ENCODE measurements around the gene EBI3. TPM values are rescaled to one million over a fixed set of nuclear protein-coding genes. Genes with fewer than 3 reads are reported as not detected.
"Not testable (repeated sequence)": the region's sequence is repeated elsewhere in the genome, so short reads cannot be mapped to it uniquely, and the experiment has no call there.

Gene EBI3
- total RNA-seq, 3 donors from 2014 or later = 1.1 to 5.4 (median 3.6) TPM

GRCh38 chr19:4184718-4185352 is 44.5 kb upstream of the EBI3 start:
- intact Hi-C loops (cut with DNase I, micrococcal nuclease) = no loop called here

DNA sequence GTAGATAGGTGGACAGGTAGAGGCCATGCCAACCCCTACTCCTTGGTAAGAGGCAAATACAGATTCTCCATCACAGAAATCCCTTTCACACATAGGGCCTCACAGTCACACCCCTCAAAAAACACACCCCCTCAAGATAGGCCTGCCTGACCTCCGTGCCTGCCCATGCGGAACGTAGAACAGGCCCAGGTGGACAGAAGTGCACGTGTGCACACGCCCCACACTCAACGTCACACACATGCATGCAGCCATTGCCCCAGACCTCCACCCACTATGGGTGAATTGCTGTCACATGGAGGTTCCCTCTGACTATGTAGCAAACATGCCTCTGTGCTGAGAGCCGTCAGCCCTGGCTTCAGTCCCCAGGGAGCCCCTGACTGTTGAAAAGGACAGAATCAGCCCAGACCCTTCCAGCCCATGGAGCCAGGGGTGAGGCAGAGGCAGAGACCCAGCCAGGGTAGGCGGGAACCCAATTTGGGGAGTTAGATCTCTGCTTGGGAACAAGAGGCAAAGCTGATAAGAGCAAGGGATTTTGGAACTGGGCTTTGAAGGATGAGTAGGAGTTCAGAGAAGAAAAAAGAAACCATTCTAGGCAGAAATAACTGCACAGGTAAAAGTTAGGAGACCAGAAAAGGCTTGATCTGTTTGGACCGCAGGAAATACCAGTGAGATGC is 43.8 kb upstream of the EBI3 start:
- Histone ChIP-seq H3K4me1 (ENCODE audit: low read depth) (peaks cover 18% of the 10 kb centered on the region), H3K36me3 (ENCODE audit: low read depth) (no peaks in the 10 kb centered on the region), H3K9me3 (no peaks in the 10 kb centered on the region), H3K4me3 (no peak overlapping the region)
- ATAC-seq (no peak), DNase-seq (no peak)
- TF ChIP-seq CTCF (IDR thresholded peaks at IDR 0.05) = no peak
- intact Hi-C loops (cut with DNase I, micrococcal nuclease) = no loop called here

More at GRCh38 chr19:4184718-4185352, 44.5 kb upstream of the EBI3 start:
- Histone ChIP-seq H3K4me3 (no peak overlapping the region), H3K9me3 (no peaks in the 10 kb centered on the region), H3K36me3 (ENCODE audit: low read depth) (no peaks in the 10 kb centered on the region), H3K4me1 (ENCODE audit: low read depth) (peaks cover 23% of the 10 kb centered on the region)
- ATAC-seq = no peak
- no peak for DNase-seq
- no peak for TF ChIP-seq CTCF (IDR thresholded peaks at IDR 0.05)

DNA sequence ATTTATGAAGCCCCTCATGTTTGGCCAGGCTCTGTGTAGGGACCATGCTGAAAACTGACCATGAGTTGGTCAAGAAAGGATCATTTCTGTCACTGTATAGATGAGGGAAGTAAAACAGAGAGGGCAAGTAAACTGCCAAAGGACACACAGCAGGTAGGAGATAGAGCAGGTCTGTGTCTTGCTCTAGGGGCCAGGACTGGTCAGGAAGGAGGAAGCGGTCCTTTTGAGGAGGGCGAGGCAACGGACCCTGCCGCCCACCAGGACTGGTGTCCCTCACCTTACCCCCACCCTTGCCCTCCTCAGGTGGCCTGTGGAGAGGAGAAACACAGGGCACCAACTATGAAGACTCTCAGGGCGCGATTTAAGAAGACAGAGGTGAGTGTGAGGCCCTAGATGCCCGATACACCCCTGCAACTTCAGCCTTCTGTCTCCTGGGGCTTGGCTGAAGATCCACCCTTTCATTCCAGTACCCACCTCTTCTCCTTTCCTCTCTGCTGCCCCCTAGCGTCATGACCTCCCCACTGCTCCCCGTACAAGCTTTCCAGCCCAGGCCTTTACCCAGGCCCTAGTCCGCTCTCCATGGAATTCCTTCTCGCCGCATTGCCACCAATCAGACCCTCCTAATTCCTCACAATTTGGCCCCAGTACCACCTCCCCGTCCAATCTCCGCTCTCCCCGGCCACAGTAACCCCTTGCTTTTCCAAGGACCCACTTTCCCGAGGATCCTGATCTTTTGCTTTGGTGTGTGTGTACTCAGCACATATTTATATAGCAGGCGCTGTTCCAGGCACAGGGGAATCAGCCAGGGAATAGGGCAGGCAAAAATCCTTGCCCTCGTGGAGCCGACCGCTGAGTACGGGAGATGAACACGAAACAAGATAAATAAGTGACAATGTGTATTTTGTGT is 43.0 kb upstream of the EBI3 start:
- no peaks in the 10 kb centered on the region for H3K9me3 ChIP-seq
- no peaks in the 10 kb centered on the region for H3K36me3 ChIP-seq (ENCODE audit: low read depth)
- ATAC-seq (peak; percentile 80), DNase-seq (peak; percentile 78 to 93 (median 90))
- peaks cover 12% of the 10 kb centered on the region for H3K4me1 ChIP-seq (ENCODE audit: low read depth)
- TF ChIP-seq CTCF (IDR thresholded peaks at IDR 0.05) = peak; percentile 69
- intact Hi-C loops (cut with DNase I, micrococcal nuclease) = no loop called here
- no peak overlapping the region for H3K4me3 ChIP-seq

DNA sequence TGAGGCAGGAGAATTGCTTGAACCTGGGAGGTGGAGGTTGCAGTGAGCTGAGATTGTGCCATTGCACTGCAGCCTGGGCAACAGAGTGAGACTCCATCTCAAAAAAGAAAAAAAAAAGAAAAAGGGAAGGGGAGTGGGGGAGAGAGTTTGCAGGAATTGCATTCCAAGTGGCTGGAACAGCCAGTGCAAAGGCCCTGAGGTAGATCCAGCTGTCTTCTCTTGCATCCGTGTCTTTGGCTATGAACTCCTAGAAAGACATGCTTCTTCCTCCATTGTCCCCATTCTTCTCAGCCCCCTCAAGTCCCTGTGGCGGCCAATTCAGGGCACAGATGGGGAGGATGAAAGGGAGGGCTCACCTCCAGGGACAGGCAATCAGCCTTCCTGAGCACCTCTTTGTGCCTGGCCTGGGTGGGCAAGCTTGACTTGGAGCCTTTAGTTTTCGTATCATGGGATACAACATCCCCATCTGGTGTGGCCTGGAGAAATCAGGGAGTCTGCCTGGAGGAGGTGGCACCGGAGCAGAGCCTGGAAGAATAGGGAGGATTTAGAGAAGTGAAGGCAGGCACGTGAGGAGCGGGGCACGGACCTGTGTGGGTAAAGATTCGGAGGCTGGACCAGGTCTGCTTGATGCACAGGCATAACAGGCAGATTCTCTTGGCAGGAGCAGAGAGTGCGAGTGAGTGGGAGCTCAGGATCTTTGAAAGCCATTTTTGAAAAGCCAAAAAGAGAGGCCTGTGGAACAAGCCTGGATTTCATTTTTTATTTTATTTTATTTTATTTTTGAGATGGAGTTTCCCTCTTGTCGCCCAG is 41.8 kb upstream of the EBI3 start:
- Histone ChIP-seq H3K4me3 (no peak overlapping the region), H3K4me1 (ENCODE audit: low read depth) (peaks cover 7% of the 10 kb centered on the region), H3K36me3 (ENCODE audit: low read depth) (no peaks in the 10 kb centered on the region), H3K9me3 (no peaks in the 10 kb centered on the region)
- DNase-seq (no peak), ATAC-seq (no peak)
- intact Hi-C loops (cut with DNase I, micrococcal nuclease) = no loop called here
- no peak for TF ChIP-seq CTCF (IDR thresholded peaks at IDR 0.05)

DNA sequence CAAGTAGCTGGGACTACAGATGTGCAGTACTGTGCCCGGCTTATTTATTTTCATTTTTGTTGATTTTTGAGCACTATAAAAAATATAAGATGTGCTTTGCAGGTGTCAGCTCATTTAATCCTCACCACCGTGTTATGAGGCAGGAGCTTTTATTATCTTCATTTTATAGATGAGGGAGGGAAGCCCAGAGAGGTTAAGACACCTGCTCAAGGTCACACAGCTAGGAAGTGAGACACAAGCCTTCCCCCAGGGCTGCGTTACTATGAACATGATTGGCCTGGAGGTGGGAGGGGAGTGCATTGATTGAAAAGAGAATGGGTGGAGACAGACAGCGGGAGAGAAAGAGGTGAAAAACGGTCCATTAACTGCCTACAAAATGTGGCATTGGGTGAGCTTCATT is 39.7 kb upstream of the EBI3 start:
- no peak for TF ChIP-seq CTCF (IDR thresholded peaks at IDR 0.05)
- Histone ChIP-seq H3K36me3 (ENCODE audit: low read depth) (no peaks in the 10 kb centered on the region), H3K9me3 (no peaks in the 10 kb centered on the region), H3K4me3 (no peak overlapping the region), H3K4me1 (ENCODE audit: low read depth) (no peaks in the 10 kb centered on the region)
- no peak for ATAC-seq
- intact Hi-C loops (cut with DNase I, micrococcal nuclease) = no loop called here
- no peak for DNase-seq

DNA sequence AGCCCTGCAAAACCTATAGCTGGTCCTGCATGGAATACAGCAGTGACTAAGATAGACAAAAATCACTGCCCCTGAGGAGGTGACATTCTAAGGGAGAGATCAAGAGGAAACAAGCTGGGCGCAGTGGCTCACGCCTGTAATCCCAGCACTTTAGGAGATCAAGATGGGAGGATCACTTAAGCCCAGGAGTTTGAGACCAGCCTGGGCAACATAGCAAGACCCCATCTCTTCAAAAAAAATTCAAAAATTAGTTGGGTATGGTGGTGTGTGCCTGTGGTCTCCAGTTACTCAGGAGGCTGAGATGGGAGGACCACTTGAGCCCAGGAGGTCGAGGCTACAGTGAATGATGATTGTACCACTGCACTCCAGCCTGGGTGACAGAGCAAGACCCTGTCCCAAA is 36.8 kb upstream of the EBI3 start:
- H3K36me3 ChIP-seq (ENCODE audit: low read depth); intact Hi-C loops (cut with DNase I, micrococcal nuclease); ATAC-seq; DNase-seq; H3K4me3 ChIP-seq; H3K4me1 ChIP-seq (ENCODE audit: low read depth); H3K9me3 ChIP-seq: not testable (repeated sequence)

Data from mucosa of descending colon (tissue), 3 donors.